Progenitor cell of endocrine pancreas (in vitro differentiated cells): ENCODE results near the gene SCUBE1. TPM values are rescaled to one million over a fixed set of nuclear protein-coding genes. Genes with fewer than 3 reads are reported as not detected.

Source experiments
- DNase-seq: peaks from one replicate; pipeline ENCODE4 v3.0.0; 2021; ENCODE audit warnings: low spot score; ENCODE audit not compliant: unreplicated experiment
- H3K27ac Mint-ChIP-seq: 2 replicates; pipeline ENCODE4 v1.8.0; 2021; ENCODE audit warnings: mild to moderate bottlenecking, moderate library complexity, mixed read lengths
- H3K27me3 Mint-ChIP-seq: 2 replicates; pipeline ENCODE4 v1.8.0; 2021; ENCODE audit warnings: mixed read lengths
- H3K36me3 Mint-ChIP-seq: 2 replicates; pipeline ENCODE4 v1.8.0; 2022; ENCODE audit warnings: mixed read lengths; ENCODE audit not compliant: insufficient read depth
- H3K4me1 Mint-ChIP-seq: 2 replicates; pipeline ENCODE4 v1.8.0; 2021; ENCODE audit warnings: low read depth, mixed read lengths
- H3K4me3 Mint-ChIP-seq: 2 replicates; pipeline ENCODE4 v1.8.0; 2021; ENCODE audit warnings: low read depth, mild to moderate bottlenecking, moderate library complexity, mixed read lengths
- H3K9me3 Mint-ChIP-seq: 2 replicates; pipeline ENCODE4 v1.8.0; 2021; ENCODE audit warnings: low read depth, mixed read lengths
- total RNA-seq: library from RNA; stranded (reverse); gene quantifications from 2 replicates; pipeline ENCODE4 v1.2.1, GENCODE V29; 2021
- TF ChIP-seq, protein P1 (sequence below): fragments of 200-600 bp; sonication (generic); IDR thresholded peaks from one replicate; pipeline ENCODE4 v1.5.0; 2021; ENCODE audit warnings: antibody characterized with exemption, mild to moderate bottlenecking; ENCODE audit not compliant: unreplicated experiment

Gene SCUBE1
- total RNA-seq, 1 donor from 2014 or later, result 4.5 TPM

DNA sequence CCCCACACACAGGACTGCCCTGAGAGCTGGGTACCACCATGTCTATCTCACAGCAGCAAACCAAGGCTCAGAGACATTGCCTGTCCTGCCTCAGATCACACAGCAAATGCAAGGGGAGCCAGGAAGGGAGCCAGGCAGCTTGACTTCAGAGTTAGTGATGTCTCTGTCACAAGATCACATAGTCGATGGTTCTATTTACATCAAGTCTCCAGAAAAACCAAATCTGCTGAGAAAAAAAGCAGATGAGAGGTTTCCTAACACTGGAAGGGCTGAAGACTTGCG, 16.1 kb downstream of the SCUBE1 start:
- Mint-ChIP-seq H3K27ac (no peak overlapping the region), H3K27me3 (peaks cover 35% of the 10 kb centered on the region), H3K9me3 (no peaks in the 10 kb centered on the region), H3K36me3 (no peaks in the 10 kb centered on the region), H3K4me1 (peaks cover 33% of the 10 kb centered on the region), H3K4me3 (no peak overlapping the region)
- TF ChIP-seq, protein P1, sequence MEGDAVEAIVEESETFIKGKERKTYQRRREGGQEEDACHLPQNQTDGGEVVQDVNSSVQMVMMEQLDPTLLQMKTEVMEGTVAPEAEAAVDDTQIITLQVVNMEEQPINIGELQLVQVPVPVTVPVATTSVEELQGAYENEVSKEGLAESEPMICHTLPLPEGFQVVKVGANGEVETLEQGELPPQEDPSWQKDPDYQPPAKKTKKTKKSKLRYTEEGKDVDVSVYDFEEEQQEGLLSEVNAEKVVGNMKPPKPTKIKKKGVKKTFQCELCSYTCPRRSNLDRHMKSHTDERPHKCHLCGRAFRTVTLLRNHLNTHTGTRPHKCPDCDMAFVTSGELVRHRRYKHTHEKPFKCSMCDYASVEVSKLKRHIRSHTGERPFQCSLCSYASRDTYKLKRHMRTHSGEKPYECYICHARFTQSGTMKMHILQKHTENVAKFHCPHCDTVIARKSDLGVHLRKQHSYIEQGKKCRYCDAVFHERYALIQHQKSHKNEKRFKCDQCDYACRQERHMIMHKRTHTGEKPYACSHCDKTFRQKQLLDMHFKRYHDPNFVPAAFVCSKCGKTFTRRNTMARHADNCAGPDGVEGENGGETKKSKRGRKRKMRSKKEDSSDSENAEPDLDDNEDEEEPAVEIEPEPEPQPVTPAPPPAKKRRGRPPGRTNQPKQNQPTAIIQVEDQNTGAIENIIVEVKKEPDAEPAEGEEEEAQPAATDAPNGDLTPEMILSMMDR, result no peak
- DNase-seq, result no peak

DNA sequence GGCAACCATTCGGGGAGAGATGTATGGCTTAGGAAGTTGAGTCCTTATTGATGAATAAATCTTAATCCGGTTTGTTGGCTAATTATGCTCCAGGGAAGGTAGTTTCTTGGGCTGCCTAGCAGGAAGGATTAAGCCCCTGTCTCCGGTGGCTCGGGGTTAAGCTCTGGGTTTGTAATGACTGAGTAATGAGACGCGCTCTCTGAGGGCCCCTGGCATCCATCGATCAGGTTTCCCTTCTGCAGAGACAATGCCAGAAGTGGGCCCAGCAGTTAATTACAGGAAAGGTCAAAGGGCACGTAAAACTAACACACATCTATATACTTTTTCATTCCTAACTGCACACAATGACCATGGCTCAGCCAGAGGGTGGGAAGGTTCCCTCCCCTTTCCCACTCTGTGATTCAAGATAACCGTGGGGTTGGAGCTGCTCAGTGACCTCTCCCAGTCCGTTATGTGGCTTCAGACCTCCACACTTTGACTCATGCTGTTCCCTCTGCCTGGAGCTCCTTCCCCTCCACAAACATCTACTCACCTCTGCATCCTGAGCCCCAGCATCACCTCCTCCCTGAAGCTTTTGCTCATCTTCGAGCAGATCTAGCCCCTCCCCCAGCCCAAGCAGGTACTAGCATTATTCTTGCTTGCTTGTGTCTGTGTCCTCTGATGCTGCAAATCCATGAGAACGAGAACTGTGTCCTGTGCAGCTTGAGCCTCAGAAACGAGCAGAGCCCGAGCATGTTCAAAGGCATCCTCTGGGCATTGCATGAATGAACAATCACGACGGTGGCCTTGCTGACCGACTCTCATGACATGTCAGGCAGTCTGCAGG, 16.6 kb downstream of the SCUBE1 start:
- H3K27ac Mint-ChIP-seq, result peak overlapping the region; percentile 34
- no peak overlapping the region for H3K4me3 Mint-ChIP-seq
- H3K36me3 Mint-ChIP-seq, result no peaks in the 10 kb centered on the region
- DNase-seq, result no peak
- TF ChIP-seq, protein P1, result no peak
- H3K9me3 Mint-ChIP-seq, result no peaks in the 10 kb centered on the region
- peaks cover 34% of the 10 kb centered on the region for H3K27me3 Mint-ChIP-seq
- peaks cover 33% of the 10 kb centered on the region for H3K4me1 Mint-ChIP-seq

DNA sequence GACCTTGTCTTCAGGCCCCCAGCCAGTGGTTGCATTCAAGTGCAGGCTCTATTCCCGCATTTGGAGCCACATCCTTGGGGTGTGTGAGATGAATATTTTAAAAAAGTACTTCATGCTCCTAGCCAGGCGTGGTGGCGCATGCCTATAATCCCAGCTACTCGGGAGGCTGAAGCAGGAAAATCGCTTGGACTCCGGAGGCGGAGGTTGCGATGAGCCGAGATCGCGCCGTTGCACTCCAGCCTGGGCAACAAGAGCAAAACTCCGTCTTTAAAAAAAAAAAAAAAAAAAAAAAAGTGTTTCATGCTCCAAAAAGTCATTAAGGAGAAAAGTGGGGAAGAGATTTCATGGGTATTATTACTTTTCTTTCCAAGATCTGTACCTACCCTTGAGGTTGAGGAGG, 18.0 kb downstream of the SCUBE1 start:
- Mint-ChIP-seq H3K4me1 (peaks cover 32% of the 10 kb centered on the region), H3K27ac (no peak overlapping the region), H3K36me3 (no peaks in the 10 kb centered on the region), H3K9me3 (no peaks in the 10 kb centered on the region), H3K27me3 (peaks cover 35% of the 10 kb centered on the region), H3K4me3 (no peak overlapping the region)
- TF ChIP-seq, protein P1, result no peak
- DNase-seq, result no peak

DNA sequence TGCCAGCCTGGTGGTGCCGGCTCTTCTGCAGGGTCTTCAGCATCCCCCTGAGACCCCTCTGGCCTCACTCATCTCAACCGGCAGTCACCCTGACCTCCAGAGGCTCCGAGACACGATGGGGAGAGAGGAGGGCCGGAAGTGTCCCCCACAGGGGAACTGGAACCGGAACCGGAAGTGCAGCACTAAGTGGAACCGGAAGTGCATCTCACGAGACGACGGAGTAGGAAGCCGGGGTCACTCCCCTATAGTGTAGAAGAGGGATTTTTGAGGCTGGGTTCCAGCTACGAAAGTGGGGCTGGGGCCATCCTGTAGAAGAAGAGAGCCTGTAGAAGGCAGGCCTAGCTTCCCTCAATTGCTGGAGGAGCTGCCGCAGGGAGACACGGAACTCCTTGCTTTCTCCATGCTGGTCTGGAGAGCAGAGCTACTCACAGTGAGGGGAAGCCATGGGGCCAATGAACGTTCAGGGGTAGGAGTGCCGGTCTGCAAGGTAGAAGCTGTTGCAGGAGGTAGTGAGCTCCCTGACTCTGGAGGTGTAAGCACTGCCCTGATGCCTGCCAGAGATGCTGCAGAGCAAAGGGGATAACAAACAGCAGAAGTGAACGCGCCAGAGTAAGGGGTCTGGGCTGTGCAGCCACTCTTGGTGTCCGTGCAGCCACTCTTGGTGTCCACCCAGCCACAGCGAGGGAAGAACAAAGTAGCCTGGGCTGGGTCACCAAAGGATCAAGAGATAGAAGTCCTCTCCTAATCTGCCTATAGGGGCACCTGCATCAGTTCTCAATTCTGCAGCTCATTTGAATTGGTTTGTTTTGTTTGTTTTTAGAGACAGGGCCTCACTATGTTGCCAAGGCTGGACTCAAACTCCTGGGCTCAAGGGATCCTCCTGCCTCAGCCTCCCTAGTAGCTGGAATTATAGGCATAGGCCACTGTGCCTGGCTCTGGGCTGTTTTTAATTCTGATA, 21.9 kb downstream of the SCUBE1 start:
- H3K36me3 Mint-ChIP-seq, result no peaks in the 10 kb centered on the region
- peaks cover 48% of the 10 kb centered on the region for H3K27me3 Mint-ChIP-seq
- DNase-seq, result no peak
- peaks cover 17% of the 10 kb centered on the region for H3K4me1 Mint-ChIP-seq
- H3K9me3 Mint-ChIP-seq, result no peaks in the 10 kb centered on the region
- H3K4me3 Mint-ChIP-seq, result no peak overlapping the region
- TF ChIP-seq, protein P1, result no peak
- H3K27ac Mint-ChIP-seq, result no peak overlapping the region

DNA sequence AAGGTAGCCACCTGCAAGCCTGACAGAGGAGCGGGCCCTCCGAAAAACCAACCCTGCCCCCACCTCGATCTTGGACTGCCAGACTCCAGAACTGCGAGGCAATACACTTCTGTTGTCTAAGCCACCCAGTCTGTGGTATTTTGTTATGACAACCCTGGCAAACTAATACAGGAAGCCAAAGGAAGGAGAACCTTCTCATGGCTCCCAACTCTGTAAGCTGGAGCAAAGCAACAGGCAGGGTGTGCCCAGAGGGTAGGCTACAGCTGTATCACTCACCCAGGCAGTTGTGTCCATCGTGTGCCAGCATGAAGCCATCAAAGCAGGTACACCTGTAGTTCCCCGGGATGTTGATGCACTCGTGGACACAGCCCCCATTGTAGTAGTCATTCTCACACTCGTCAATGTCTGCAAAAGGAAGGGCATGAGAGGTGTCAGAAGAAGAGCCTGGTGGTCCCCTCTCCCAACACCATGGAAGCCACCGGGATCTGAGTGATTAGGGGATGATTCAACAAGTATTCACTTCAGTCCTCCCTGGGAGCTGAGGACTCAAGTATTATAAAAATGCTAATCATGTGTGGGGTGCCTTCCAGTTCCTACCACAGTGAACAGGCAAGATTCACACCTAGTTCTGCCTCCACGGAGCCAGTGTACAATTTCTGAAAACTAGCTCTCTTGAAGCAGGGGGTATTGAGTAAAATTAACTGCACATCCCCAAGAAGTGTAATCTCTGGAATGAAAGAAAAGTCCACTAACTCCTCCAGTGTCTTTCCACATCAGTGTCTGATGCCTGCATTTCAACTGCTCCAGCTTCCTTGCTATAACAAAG, 23.3 kb downstream of the SCUBE1 start:
- no peak for DNase-seq

More for the DNA sequence above, 23.3 kb downstream of the SCUBE1 start:
- H3K4me3 Mint-ChIP-seq, result no peak overlapping the region
- no peaks in the 10 kb centered on the region for H3K36me3 Mint-ChIP-seq
- no peaks in the 10 kb centered on the region for H3K9me3 Mint-ChIP-seq
- peaks cover 49% of the 10 kb centered on the region for H3K27me3 Mint-ChIP-seq
- TF ChIP-seq, protein P1, result no peak
- H3K4me1 Mint-ChIP-seq, result peaks cover 16% of the 10 kb centered on the region
- no peak overlapping the region for H3K27ac Mint-ChIP-seq
